ENCODE results near the gene RPS29. TPM values are rescaled to one million over a fixed set of nuclear protein-coding genes. Genes with fewer than 3 reads are reported as not detected.

RPS29 gene
- total and polyA plus RNA-seq, 10 of the 15 experiments (the other 5 are each of a cell fraction or from before 2014, with no cell fraction given): 2,685 to 10,815 (median 4,359) TPM

DNA sequence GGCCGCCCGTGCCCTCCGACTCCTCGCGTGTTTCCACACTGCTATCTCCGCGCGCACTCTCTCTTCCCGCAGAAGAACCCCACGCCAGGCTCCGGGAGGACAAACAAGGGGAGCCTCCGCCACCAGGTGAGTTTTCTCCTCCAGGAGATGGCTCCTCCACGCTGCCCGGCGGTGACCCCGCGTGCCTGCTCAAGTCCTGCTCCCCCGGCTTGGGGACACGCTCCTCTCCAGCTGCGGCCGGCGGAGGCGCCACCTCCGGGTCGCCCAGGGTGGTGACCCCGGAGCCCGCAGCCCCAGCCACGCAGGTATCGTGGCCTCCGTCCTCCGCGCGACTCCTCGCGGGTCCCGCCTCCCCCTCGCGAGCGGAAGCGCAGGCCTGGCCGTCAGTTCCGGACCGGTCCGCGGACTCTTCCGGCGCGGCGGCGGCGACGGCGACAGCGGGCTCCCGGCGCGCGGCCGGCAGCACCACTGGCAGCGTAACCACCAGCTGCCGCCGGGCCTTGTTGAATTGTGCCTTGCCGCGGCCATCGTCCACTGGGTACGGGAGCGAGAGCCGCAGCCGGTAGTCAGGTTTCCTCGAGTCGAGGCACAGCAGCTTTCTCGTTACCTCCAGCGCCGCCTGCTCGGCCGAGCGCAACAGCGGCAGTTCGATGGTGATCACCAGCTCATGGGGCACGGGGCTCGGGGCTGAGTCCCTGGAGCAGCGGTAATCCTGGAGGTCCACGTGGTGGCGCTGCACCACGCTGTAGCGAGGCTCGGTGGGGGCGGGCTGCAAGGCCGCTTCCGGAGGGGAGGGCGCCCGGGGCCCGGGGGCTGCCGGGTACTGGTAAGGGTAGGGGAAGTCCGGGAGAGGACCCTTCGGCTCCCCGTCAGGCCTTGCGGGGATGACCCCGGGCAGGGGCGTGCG is 47.7 kb upstream of the RPS29 start (continued):
- no peak for TF ChIP-seq ZZZ3 (IDR thresholded peaks at IDR 0.05; ENCODE audit: control insufficient read depth, insufficient read length, low read depth)
- no peak for TF ChIP-seq JUNB (IDR thresholded peaks at IDR 0.05)
- TF ChIP-seq, protein P1, sequence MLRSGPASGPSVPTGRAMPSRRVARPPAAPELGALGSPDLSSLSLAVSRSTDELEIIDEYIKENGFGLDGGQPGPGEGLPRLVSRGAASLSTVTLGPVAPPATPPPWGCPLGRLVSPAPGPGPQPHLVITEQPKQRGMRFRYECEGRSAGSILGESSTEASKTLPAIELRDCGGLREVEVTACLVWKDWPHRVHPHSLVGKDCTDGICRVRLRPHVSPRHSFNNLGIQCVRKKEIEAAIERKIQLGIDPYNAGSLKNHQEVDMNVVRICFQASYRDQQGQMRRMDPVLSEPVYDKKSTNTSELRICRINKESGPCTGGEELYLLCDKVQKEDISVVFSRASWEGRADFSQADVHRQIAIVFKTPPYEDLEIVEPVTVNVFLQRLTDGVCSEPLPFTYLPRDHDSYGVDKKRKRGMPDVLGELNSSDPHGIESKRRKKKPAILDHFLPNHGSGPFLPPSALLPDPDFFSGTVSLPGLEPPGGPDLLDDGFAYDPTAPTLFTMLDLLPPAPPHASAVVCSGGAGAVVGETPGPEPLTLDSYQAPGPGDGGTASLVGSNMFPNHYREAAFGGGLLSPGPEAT (IDR thresholded peaks at IDR 0.05; ENCODE audit: low read depth): peak; percentile 74
- TF ChIP-seq, protein P2, sequence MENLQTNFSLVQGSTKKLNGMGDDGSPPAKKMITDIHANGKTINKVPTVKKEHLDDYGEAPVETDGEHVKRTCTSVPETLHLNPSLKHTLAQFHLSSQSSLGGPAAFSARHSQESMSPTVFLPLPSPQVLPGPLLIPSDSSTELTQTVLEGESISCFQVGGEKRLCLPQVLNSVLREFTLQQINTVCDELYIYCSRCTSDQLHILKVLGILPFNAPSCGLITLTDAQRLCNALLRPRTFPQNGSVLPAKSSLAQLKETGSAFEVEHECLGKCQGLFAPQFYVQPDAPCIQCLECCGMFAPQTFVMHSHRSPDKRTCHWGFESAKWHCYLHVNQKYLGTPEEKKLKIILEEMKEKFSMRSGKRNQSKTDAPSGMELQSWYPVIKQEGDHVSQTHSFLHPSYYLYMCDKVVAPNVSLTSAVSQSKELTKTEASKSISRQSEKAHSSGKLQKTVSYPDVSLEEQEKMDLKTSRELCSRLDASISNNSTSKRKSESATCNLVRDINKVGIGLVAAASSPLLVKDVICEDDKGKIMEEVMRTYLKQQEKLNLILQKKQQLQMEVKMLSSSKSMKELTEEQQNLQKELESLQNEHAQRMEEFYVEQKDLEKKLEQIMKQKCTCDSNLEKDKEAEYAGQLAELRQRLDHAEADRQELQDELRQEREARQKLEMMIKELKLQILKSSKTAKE (IDR thresholded peaks at IDR 0.05; ENCODE audit: low read depth, poor library complexity, severe bottlenecking): no peak
- TF ChIP-seq CEBPB (IDR thresholded peaks at IDR 0.05; ENCODE audit: borderline replicate concordance in 1 of 2, low read depth in 2 of 2, low read length in 2 of 2): no peak
- peak; percentile 67; the same call in 1 of the 2 replicates for TF ChIP-seq ASH2L (IDR thresholded peaks at IDR 0.05; ENCODE audit: borderline replicate concordance, low read depth)
- TF ChIP-seq MEF2B (IDR thresholded peaks at IDR 0.05; ENCODE audit: partially characterized antibody, poor library complexity, severe bottlenecking): no peak
- TF ChIP-seq TBL1XR1 (IDR thresholded peaks at IDR 0.05; ENCODE audit: low read depth, low read length): 0 out of 2 replicates have a peak, but pooled peaks have one; percentile 19
- TF ChIP-seq KLF5 (IDR thresholded peaks at IDR 0.05; ENCODE audit: partially characterized antibody): peak; percentile 43
- peak; percentile 76 for TF ChIP-seq DPF2 (IDR thresholded peaks at IDR 0.05)
- no peak for TF ChIP-seq NFYB (IDR thresholded peaks at IDR 0.05; ENCODE audit: insufficient read depth, low read depth, low read length)
- TF ChIP-seq, protein P3, sequence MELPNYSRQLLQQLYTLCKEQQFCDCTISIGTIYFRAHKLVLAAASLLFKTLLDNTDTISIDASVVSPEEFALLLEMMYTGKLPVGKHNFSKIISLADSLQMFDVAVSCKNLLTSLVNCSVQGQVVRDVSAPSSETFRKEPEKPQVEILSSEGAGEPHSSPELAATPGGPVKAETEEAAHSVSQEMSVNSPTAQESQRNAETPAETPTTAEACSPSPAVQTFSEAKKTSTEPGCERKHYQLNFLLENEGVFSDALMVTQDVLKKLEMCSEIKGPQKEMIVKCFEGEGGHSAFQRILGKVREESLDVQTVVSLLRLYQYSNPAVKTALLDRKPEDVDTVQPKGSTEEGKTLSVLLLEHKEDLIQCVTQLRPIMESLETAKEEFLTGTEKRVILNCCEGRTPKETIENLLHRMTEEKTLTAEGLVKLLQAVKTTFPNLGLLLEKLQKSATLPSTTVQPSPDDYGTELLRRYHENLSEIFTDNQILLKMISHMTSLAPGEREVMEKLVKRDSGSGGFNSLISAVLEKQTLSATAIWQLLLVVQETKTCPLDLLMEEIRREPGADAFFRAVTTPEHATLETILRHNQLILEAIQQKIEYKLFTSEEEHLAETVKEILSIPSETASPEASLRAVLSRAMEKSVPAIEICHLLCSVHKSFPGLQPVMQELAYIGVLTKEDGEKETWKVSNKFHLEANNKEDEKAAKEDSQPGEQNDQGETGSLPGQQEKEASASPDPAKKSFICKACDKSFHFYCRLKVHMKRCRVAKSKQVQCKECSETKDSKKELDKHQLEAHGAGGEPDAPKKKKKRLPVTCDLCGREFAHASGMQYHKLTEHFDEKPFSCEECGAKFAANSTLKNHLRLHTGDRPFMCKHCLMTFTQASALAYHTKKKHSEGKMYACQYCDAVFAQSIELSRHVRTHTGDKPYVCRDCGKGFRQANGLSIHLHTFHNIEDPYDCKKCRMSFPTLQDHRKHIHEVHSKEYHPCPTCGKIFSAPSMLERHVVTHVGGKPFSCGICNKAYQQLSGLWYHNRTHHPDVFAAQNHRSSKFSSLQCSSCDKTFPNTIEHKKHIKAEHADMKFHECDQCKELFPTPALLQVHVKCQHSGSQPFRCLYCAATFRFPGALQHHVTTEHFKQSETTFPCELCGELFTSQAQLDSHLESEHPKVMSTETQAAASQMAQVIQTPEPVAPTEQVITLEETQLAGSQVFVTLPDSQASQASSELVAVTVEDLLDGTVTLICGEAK (IDR thresholded peaks at IDR 0.05; ENCODE audit: borderline replicate concordance): no peak
- TF ChIP-seq, protein P4, sequence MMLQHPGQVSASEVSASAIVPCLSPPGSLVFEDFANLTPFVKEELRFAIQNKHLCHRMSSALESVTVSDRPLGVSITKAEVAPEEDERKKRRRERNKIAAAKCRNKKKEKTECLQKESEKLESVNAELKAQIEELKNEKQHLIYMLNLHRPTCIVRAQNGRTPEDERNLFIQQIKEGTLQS (IDR thresholded peaks at IDR 0.05; ENCODE audit: borderline replicate concordance, extremely low read depth, low read depth, low read length): no peak
- peak; percentile 83 for TF ChIP-seq POLR2A (IDR thresholded peaks at IDR 0.05; ENCODE audit: low read depth, low read length)
- TF ChIP-seq, protein P5, sequence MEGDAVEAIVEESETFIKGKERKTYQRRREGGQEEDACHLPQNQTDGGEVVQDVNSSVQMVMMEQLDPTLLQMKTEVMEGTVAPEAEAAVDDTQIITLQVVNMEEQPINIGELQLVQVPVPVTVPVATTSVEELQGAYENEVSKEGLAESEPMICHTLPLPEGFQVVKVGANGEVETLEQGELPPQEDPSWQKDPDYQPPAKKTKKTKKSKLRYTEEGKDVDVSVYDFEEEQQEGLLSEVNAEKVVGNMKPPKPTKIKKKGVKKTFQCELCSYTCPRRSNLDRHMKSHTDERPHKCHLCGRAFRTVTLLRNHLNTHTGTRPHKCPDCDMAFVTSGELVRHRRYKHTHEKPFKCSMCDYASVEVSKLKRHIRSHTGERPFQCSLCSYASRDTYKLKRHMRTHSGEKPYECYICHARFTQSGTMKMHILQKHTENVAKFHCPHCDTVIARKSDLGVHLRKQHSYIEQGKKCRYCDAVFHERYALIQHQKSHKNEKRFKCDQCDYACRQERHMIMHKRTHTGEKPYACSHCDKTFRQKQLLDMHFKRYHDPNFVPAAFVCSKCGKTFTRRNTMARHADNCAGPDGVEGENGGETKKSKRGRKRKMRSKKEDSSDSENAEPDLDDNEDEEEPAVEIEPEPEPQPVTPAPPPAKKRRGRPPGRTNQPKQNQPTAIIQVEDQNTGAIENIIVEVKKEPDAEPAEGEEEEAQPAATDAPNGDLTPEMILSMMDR (IDR thresholded peaks at IDR 0.05 in 2 of 3, conservative IDR thresholded peaks at IDR 0.05 in 1 of 3; ENCODE audit: control insufficient read depth in 2 of 3, extremely low read depth in 1 of 3, insufficient read depth in 1 of 3, low read depth in 3 of 3, low read length in 3 of 3): peak; percentile 80 to 99 (median 87); a peak in 5 of 6 replicates
- peak; percentile 91 for TF ChIP-seq SMARCA5 (IDR thresholded peaks at IDR 0.05)
- TF ChIP-seq CHD4 (IDR thresholded peaks at IDR 0.05): no peak

All from GM12878 (cell line).